SH-SY5Y (cell line): ENCODE measurements around the gene HOXA4.

Source experiments
- GATA2 ChIP-seq: IDR thresholded peaks from 2 replicates; pipeline ENCODE4 v1.6.1; 2011; ENCODE audit warnings: mild to moderate bottlenecking, low read depth, low read length
- GATA3 ChIP-seq: IDR thresholded peaks from 2 replicates; pipeline ENCODE4 v1.6.1; 2011; ENCODE audit warnings: low read depth, mild to moderate bottlenecking, low read length, moderate library complexity

DNA sequence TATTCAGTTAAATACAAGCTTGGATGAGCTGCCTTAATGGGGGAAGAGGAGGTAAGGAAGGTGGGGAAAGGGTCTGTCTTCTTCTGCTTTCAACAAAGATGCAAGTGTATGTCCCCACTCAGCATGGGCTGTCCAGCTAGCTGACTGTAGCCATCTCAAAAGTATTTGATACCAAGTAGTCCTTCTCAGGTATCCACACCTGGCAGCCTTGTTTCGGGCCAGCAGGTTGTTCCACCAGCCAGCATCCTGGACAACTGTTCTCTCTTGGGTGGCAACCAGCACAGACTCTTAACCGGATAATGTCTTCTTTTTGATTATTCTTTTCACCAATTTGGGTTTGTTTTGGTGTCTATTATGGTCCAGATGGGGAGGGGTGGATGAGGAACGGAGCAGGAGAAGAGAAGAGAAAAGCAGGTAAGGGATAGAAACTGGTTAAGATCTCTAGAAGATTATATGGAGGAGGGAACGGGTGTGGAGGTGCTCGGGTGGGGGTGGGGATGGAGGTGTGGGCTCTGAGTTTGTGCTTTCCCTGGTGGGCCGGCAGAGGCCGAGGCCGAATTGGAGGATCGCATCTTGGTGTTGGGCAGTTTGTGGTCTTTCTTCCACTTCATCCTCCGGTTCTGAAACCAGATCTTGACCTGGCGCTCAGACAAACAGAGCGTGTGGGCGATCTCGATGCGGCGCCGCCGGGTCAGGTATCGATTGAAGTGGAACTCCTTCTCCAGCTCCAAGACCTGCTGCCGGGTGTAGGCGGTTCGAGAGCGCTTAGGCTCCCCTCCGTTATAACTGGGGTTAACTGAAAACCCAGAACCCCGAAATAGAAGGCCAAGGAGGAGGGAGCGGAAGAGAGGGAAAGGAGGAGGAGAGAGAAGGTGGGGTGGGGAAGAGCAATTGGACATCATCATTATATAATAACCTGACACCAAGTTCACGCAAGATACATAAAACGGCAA, 1.5 kb downstream of the HOXA4 start:
- TF ChIP-seq GATA2 (no peak), GATA3 (no peak)
